Measurements from ENCODE around the gene NLRP6.
"Not testable (repeated sequence)": the region's sequence is repeated elsewhere in the genome, so short reads cannot be mapped to it uniquely, and the experiment has no call there.

The NLRP6 gene

DNA sequence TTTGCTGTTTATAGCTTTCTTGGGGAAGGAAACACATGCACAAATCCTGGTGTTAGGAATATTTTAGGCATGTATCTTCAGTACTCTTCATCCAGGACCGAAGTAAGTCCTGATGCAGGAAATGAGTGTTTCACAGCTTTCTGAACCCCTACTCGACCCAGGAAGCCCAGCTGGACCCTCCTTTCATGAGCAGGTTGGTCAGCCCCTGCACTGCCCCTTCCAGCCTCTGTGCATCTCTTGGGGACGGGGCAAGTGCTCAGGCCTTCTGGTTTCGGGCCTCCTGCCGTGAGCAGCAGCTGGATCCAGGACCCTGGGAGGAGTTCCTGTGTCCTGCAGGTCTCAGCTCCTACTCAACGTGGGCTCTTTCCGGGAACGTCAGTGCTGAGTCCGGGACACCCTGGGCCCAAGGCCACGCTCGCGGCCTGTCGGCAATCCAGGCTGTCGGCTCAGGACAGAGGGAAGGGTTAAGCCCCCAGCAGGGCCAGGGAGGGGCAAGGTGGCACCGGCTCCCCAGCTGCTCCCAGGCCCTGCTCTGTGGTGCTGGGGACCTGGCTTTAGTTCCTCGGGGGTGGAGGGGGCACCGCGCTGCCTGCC, 31.9 kb downstream of the NLRP6 start:
- not testable (repeated sequence) for DNase-seq

DNA sequence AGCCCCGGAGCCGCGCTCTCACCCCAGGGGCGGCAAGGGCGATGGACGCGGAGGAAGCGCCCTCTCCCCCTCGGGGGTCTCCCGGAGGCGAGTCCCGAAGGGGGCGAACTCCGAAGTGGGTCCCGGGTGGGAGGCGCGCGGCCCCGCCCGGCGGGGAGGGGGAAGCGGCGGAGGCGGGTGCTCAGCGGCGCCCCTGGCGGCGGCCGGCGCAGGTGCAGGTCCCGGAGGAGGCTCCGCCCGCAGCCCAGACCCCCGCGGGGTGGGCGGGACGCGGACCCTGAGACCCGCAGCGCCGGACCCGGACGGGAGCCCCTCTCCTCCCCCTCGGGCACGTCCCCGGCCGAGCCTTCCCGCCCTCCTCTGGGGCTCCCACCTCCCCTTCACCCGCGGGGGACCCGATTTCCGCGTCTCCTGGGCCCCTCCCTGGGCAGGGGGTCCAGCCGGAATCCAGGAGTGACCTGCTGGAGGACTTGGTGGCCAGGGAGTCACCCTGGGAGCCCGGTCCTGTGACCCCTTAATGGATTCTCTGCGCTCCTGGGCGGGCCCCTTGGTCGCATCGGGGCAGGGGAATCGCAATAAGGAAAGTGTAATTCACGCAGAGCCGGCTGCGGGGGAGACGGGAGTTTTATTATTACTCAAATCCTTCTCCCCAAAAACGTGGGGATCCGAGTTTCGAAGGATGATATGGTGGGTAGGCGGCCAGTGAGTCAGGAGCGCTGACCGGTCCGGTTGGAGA, 33.0 kb downstream of the NLRP6 start:
- DNase-seq, result not testable (repeated sequence)

DNA sequence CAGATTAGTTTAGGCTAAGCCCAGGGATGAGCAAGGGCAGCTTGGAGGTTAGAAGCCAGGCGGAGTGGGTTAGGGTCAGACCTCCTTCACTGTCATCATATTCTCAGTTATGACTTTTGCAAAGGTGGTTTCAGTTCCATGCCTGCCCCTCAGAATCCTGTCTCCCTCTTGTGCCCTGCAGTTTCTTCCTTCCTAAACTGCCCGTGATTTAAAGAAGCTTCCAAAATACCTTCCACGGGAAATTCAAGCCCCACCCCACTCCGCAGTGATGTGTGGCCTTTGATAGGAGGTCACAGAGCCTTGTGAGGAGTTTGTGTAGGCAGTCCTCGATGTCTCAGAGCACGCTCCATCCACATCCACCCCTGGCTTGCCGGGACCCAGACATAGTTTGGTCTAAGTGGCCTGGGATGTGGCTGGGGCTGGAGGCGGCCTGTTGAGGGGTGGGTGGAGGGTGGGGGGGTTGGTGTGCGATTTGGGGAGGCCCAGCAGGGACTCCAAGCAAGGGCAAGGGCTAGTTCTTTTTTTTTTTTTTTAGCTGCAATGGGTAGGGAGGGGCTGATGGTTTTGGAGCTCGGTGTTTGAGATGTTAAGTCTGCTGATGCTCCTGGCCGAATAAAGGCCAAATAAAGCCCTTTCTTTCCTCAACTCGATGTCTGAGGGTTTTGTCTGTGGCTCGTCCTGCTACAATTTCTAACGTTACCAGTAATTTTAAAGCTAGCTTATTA, 34.0 kb downstream of the NLRP6 start:
- no peak for DNase-seq

DNA sequence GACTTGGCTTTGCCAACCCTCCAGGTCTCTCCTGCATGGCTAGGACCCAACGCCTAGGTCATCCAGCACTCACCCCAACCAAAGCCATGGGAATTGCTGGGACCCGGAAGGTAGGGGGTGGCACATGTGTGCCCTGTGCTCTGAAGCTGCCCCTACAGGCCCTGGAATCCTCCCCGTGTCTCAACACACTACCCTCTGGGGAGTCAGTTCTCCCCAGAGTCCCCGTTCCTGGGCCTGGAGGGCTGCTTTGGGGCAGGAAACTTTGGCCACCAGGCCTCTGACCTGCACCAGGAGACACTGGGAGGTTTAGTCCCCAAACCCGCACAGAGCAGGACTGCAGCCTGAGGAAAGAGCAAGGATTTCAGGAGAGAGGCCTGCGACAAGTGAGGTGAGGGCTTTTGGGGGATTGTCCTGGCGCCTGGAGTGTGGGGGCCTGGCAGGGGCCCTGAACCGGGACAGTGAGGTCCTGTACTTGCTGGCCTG, 35.1 kb downstream of the NLRP6 start:
- DNase-seq, result no peak

DNA sequence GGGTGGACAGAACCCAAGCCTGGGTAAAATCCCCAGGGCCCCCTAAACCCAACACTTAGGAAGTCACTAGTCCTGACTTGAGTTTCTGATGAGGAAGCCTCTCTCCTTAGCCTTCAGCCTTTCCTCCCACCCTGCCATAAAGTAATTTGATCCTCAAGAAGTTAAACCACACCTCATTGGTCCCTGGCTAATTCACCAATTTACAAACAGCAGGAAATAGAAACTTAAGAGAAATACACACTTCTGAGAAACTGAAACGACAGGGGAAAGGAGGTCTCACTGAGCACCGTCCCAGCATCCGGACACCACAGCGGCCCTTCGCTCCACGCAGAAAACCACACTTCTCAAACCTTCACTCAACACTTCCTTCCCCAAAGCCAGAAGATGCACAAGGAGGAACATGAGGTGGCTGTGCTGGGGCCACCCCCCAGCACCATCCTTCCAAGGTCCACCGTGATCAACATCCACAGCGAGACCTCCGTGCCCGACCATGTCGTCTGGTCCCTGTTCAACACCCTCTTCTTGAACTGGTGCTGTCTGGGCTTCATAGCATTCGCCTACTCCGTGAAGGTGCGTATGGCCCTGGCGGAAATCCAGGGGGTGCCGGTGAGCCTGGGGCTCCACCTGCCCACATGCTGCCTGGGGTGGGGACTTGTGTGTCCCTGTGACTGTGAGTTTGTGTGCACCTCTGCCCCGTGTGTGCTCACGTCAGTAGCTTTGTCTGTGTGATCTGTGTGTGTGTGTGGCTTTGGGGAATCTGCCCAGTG, 35.8 kb downstream of the NLRP6 start, which contains the start of gene IFITM1:
Gene IFITM1, plus strand, starts transcription at position 254 of the 767 bp plus-strand sequence. Its CDS starts 131 bp downstream, at position 385.
- DNase-seq, result peak; percentile 53

DNA sequence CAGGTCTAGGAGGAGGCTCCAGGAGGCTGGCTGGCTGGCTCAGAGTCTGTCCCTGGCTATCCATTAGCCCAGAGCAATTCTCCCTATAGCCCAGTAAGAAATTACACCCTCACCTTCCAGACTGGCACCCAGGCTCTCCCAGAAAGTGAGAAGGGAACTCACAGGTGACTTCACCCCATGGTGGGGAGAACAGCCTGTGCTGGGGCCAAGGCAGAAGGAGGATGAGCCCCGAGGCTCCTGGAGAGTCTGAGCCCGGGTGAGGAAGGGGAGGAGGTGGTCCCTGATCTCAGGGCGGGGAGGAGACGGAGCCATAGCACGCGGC, 36.3 kb downstream of the NLRP6 start:
- DNase-seq, result not testable (repeated sequence)

DNA sequence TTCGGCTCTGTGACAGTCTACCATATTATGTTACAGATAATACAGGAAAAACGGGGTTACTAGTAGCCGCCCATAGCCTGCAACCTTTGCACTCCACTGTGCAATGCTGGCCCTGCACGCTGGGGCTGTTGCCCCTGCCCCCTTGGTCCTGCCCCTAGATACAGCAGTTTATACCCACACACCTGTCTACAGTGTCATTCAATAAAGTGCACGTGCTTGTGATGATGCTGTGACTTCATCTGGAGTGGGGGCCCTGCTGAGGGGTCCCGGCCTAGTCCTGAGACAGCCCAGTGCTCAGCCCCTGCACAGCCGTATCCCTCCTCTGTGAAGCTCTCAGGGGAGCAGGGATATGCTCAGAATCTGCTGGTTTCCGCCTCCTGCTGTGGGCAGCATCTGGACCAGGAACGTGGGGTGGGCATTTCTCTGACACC, 36.9 kb downstream of the NLRP6 start:
- DNase-seq, result no peak

DNA sequence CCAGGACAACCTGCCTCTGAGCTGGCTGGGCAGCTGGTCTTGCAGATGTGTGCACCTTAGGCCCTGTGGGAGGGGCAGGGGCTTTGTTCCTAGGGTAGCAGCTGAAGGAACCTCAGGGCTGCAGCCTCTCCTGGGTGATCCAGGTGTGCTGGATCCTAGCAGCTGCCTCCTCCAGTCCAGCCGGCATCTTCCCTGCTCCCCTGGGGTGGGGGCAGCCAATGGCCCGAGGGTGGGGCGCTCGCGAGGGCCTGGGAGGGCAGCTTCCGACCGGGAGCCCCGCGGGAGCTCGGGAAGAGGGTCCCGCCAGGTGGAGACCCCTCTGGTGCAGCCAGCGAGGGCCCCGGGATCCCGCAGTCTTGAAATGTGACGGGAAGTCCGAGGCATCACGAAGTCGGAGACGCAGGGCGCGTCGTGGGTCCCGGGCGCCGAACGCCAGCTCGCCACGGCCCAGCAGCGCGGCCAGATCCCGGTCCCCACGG, 37.3 kb downstream of the NLRP6 start:
- DNase-seq, result no peak

DNA sequence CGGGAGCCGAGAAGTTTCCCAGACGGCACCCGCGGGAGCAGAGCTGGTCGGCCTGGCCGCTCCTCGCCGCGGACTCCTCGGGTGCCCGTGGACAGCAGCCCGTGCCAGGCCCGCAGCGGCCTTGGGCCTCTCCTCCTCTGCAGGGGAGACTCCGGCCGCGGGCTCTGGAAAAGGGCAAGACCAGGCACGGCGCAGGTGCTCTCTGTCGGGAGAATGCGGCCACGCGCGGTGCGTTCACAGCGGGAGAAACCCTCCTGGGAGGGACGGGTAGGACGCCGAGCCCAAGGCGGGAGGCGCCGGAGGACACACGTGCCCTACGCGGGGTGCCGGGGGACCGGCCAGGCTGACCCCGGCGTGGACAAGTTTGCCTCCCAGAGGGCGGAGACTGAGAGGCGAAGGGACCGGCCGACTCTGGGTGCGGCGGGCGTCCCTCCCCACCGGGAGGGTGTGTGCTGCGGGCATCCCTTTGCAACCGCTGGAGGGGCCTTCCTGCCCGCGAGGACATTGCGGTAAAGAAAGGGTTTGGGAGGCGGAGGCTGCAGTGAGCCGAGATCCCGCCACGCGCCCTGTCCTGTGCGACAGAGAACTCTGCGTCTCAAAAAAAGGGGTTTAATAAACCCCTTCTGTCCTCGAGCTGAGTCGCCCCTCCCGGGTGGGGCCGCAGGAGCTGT, 38.0 kb downstream of the NLRP6 start:
- no peak for DNase-seq

DNA sequence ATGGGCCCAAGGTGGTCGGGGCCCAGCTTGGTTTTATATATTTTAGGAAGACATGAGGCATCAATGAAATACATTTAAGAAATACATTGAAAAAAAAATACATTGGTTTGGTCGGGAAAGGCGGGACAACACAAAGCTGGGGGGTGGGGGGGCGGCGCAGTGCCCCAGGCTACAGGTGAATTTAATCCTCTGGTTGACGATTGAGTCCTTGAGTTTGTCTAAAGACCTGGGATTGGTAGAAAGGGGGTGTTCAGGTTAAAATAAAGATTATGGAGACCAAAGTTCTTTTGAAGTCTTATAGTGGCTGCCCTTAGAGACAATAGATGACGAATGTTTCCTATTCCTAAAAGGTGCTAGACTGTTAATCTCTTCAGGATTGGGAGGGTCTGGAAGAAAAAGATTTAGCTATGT, 38.7 kb downstream of the NLRP6 start:
- no peak for DNase-seq

DNA sequence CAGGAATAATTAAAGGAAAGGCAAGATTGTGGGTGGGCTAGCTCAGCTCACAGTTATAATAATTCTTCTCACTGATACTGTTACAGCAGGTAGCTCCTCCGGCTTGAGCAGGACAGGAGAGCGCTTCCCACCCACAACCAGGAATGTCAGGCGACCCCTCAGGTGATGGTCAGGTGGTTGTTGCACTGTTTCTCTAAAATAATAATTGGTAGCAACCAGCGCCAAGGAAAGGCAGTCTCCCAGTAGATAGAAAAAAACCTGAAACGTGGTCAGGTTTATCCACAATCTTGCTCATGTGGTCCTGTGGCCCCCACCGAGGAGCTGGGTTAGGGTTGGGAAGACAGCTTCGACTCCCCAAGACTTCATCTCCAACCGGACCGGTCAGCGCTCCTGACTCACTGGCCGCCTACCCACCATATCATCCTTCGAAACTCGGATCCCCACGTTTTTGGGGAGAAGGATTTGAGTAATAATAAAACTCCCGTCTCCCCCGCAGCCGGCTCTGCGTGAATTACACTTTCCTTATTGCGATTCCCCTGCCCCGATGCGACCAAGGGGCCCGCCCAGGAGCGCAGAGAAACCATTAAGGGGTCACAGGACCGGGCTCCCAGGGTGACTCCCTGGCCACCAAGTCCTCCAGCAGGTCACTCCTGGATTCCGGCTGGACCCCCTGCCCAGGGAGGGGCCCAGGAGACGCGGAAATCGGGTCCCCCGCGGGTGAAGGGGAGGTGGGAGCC, 39.6 kb downstream of the NLRP6 start:
- DNase-seq, result not testable (repeated sequence)

DNA sequence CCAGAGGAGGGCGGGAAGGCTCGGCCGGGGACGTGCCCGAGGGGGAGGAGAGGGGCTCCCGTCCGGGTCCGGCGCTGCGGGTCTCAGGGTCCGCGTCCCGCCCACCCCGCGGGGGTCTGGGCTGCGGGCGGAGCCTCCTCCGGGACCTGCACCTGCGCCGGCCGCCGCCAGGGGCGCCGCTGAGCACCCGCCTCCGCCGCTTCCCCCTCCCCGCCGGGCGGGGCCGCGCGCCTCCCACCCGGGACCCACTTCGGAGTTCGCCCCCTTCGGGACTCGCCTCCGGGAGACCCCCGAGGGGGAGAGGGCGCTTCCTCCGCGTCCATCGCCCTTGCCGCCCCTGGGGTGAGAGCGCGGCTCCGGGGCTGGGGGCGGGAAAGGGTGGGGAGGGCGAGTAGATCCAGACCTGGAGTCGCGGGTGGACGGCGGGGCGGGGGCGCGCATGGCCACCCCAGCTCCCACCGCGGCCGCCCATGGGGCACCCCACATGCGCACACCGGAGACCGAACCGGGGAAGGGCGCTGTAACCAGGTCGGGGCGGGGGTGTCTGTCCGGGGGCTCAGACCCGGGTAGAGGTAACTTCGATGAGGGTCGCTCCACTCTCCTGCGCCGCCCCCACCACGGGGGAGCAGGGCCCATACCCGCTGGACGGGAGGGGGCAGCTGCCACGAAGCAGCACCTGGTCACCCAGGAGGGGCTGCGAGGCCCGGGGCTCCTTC, 40.4 kb downstream of the NLRP6 start:
- DNase-seq, result not testable (repeated sequence)

DNA sequence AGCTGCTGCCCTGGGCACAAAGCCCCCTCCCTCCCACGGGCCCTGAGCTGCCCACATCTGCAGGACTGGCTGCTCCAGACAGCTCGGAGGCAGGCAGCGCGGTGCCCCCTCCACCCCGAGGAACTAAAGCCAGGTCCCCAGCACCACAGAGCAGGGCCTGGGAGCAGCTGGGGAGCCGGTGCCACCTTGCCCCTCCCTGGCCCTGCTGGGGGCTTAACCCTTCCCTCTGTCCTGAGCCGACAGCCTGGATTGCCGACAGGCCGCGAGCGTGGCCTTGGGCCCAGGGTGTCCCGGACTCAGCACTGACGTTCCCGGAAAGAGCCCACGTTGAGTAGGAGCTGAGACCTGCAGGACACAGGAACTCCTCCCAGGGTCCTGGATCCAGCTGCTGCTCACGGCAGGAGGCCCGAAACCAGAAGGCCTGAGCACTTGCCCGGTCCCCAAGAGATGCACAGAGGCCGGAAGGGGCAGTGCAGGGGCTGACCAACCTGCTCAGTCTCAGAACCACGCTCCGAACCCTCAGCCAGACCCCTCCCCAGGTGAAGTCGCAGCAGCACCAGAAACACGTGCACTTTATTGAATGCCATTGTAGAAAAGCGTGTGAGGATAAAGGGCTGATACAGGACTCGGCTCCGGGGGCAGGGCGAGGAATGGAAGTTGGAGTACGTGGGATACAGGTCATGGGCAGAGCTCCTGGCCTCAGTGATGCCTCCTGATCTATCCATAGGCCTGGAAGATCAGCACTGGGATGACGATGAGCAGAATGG, 41.1 kb downstream of the NLRP6 start:
- not testable (repeated sequence) for DNase-seq

DNA sequence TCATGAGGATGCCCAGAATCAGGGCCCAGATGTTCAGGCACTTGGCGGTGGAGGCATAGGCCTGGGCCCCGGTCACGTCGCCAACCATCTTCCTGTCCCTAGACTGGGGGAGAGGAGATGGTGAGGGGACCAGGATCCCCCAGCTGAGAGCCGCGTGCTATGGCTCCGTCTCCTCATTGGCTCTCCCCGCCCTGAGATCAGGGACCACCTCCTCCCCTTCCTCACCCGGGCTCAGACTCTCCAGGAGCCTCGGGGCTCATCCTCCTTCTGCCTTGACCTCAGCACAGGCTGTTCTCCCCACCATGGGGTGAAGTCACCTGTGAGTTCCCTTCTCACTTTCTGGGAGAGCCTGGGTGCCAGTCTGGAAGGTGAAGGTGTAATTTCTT, 41.7 kb downstream of the NLRP6 start:
- not testable (repeated sequence) for DNase-seq

DNA sequence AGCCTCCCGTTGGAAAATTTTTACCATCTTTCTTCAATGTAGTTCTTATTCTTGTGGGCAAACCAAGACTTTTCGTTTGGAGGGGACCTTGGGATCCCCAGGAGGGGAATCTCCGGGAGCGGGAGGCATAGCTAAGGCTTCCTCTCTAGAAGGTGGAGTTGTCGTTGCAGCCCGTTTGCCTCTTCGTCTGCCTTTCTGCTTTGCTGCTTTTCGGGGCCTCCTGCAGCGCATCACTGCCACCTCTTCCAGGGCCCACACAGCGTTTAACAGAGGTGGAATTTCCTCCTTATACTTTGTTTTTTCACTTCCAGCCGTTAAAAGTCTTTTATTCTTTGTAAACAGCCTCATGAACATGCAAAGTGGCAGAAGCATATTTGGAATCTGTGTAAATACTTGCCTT, 45.9 kb downstream of the NLRP6 start:
- no peak for DNase-seq

DNA sequence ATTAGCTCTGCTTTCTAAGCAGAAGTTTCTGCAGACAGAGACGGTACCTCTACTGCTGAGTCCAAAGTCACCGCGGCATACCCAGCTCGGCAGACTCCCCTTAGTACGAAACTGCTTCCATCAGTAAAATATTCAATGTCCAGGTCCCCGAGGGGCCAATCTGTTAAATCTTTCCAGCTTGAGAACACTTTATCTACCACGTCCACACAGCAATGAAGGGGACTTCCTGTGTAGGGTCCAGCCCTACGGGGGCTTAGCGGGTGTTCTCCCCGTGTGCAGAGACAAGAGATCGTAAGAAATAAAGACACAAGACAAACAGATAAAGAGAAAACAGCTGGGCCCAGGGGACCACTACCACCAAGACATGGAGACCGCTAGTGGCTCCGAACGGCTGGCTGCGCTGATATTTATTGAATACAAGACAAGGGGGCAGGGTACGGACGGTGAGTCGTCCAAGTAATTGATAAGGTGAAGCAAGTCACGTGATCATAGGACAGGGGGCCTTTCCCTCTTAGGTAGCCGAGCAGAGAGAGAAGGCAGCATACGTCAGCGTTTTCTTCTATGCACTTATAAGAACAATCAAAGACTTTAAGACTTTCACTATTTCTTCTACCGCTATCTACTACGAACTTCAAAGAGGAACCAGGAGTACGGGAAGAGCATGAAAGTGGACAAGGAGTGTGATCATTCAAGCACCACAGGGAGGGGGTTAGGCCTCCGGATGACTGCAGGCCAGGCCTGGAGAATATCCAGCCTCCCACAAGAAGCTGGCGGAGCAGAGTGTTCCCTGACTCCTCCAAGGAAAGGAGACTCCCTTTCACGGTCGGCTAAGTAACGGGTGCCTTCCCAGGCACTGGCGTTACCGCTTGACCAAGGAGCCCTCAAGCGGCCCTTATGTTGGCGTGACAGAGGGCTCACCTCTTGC, 46.6 kb downstream of the NLRP6 start:
- not testable (repeated sequence) for DNase-seq

DNA sequence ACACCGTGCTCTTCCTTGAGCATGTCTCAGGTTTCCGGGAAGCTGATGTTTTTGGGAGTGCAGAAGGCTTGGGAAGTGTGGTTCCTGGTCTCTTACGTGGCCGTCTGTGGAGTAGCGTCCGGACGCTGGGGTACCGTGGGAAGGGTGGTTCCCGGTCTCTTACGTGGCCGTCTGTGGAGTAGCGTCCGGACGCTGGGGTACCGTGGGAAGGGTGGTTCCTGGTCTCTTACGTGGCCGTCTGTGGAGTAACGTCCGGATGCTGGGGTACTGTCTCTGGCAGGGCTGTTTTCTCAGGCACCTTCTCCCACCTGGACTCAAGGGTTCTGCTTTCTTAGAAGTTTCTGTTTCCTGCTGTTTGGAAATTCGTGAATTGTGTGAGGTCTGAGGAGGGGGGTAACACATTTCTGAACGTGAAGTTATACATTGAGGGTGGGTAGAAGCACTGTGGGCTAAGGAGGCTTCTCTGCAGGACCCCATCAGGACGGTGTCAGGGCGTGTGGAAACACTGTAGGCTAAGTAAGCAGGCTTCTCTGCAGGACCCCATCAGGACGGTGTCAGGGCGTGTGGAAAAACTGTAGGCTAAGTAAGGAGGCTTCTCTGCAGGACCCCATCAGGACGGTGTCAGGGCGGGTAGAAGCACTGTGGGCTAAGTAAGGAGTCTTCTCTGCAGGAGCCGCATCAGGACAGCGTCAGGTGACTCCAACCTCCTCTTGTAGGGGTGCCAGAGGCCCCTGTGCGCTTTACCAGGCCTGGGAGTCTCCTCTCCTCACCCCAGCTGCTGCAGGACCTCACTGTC, 47.8 kb downstream of the NLRP6 start:
- no peak for DNase-seq

DNA sequence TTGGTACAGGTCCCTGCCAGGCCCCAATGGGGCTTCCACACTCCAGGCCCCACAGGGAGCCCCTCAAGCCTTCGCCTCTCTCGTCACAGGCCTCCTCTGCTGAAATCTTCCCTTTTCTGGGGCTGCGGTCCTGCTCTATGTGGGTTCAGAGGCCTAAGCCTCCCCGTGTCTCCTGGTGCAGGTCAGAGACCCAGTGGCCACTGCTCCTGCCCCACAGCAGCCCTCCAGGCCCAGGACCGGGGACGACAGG, 48.3 kb downstream of the NLRP6 start:
- DNase-seq, result no peak
